Camera-type eye (tissue), 1 donor: ENCODE data around the gene CGB3. TPM values are rescaled to one million over a fixed set of nuclear protein-coding genes. Genes with fewer than 3 reads are reported as not detected.

Source experiments
- total RNA-seq: library from RNA; depleted of rRNA; stranded (reverse); fragments of >200 nt; gene quantifications from one replicate; pipeline ENCODE4 v1.2.3, GENCODE V29; 2014

Gene CGB3
- not detected for total RNA-seq

DNA sequence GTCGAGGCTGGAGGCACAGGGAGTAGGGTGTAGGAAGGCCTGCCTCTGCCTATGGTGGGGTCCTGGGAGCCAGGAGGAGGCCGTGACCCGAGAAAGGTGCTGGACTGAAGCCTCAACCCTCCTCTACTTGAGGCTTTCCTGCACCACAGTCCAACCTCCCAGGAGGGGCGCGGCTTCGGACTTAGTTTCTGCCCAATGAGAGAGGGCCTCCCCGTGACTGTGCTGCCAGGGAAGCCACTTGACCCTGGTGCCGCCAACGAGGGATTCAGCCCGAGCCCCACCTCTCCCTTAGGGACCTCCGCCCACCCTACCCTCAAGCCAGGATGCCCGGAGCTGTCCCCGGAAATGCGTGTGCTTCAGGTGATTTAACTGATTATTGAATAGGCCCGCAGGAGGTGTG, at the start of gene CGB3:
Gene CGB3 (minus strand): TSS at position 101 of the 400 bp plus-strand sequence. CDS start 362 bp downstream, outside the sequence.

GRCh38 chr19:49064768-49065611, 40.9 kb upstream of the CGB3 start, which contains the start of gene NTF4:
Gene NTF4, minus strand, starts transcription at chr19:49064818. Its CDS starts 2,821 bp downstream, at chr19:49061997.

GRCh38 chr19:49057636-49058234, 33.6 kb upstream of the CGB3 start, which contains the start of gene CGB7:
Gene CGB7, minus strand, starts transcription at chr19:49057749. Its CDS starts 2,374 bp downstream, at chr19:49055375.

DNA sequence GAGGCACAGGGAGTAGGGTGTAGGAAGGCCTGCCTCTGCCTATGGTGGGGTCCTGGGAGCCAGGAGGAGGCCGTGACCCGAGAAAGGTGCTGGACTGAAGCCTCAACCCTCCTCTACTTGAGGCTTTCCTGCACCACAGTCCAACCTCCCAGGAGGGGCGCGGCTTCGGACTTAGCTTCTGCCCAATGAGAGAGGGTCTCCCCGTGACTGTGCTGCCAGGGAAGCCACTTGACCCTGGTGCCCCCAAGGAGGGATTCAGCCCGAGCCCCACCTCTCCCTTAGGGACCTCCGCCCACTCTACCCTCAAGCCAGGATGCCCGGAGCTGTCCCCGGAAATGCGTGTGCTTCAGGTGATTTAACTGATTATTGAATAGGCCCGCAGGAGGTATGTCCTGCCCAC, 24.9 kb upstream of the CGB3 start, which contains the start of gene CGB8:
Gene CGB8 (minus strand): TSS at position 101 of the 400 bp plus-strand sequence. CDS start 372 bp downstream, outside the sequence.

GRCh38 chr19:49043548-49043947, 19.4 kb upstream of the CGB3 start, which contains the start of gene CGB5:
Gene CGB5, plus strand, starts transcription at chr19:49043848. Its CDS starts 362 bp downstream, at chr19:49044210.

GRCh38 chr19:49036815-49037214, 12.7 kb upstream of the CGB3 start, which contains the start of gene CGB1:
Gene CGB1, minus strand, starts transcription at chr19:49036895. Its CDS starts 184 bp downstream, at chr19:49036711.

GRCh38 chr19:49031642-49032301, 7.6 kb upstream of the CGB3 start, which contains the start of gene CGB2:
Gene CGB2, plus strand, starts transcription at chr19:49031890. Its CDS starts 206 bp downstream, at chr19:49032096.

DNA sequence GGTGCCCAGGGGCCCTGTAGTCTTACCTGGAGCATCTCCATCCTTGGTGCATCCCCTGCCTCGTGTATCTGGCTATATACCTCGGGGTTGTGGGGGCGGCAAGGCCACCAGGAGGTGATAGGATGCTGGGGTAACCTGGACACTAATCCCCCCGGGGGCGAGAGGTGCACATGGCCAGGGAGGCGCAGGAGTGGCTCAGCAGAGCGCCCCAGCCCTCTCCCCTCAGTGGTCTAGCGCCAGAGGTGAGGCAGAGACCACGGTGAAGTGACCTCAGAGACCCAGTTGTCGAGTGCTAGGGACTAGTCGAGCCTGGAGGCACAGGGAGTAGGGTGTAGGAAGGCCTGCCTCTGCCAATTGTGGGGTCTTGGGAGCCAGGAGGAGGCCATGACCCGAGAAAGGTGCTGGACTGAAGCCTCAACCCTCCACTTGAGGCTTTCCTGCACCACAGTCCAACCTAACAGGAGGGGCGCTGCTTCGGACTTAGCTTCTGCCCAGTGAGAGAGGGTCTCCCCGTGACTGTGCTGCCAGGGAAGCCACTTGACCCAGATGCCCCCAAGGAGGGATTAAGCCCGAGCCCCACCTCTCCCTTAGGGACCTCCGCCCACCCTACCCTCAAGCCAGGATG, 7.0 kb downstream of the CGB3 start, which contains the start of gene LHB:
Gene LHB (minus strand): TSS at position 51 of the 625 bp plus-strand sequence. CDS start 10 bp downstream, at position 41.

GRCh38 chr19:48993175-48994034, 30.7 kb downstream of the CGB3 start, which contains the start of the genes GYS1 and RUVBL2:
Gene GYS1, minus strand, starts transcription at chr19:48993309. Its CDS starts 197 bp downstream, at chr19:48993112.
Gene RUVBL2, plus strand, starts transcription at chr19:48993887. Its CDS starts 25 bp downstream, at chr19:48993912.

Other genes with a start within 250 kb of the CGB3 start
- 27.3 TPM for gene BCAT2, start 213.3 kb downstream of the CGB3 start, total RNA-seq
- gene HSD17B14, start 187.8 kb downstream of the CGB3 start, total RNA-seq = 13.8 TPM
- gene PLEKHA4, start 155.7 kb downstream of the CGB3 start, total RNA-seq = 10.8 TPM
- 42.4 TPM for gene PPP1R15A, start 151.9 kb downstream of the CGB3 start, total RNA-seq
- 0.22 TPM for gene TULP2, start 125.6 kb downstream of the CGB3 start, total RNA-seq
- gene NUCB1, start 124.0 kb downstream of the CGB3 start, total RNA-seq = 153 TPM
- not detected for gene DHDH, start 90.6 kb downstream of the CGB3 start, total RNA-seq
- gene BAX, start 69.5 kb downstream of the CGB3 start, total RNA-seq = 24.8 TPM
- 1,146 TPM for gene FTL, start 59.0 kb downstream of the CGB3 start, total RNA-seq
- 47.8 TPM for gene GYS1, start 31.0 kb downstream of the CGB3 start, total RNA-seq
- gene RUVBL2, start 30.4 kb downstream of the CGB3 start, total RNA-seq = 93.5 TPM
- not detected for gene LHB, start 7.2 kb downstream of the CGB3 start, total RNA-seq
- gene CGB2, start 7.6 kb upstream of the CGB3 start, total RNA-seq = not detected
- not detected for gene CGB1, start 12.6 kb upstream of the CGB3 start, total RNA-seq
- not detected for gene CGB5, start 19.5 kb upstream of the CGB3 start, total RNA-seq
- not detected for gene CGB8, start 24.8 kb upstream of the CGB3 start, total RNA-seq
- not detected for gene CGB7, start 33.4 kb upstream of the CGB3 start, total RNA-seq
- 0.93 TPM for gene NTF4, start 40.5 kb upstream of the CGB3 start, total RNA-seq
- gene KCNA7, start 48.4 kb upstream of the CGB3 start, total RNA-seq = 0.22 TPM
- 301 TPM for gene SNRNP70, start 61.1 kb upstream of the CGB3 start, total RNA-seq
- 12.2 TPM for gene LIN7B, start 90.0 kb upstream of the CGB3 start, total RNA-seq
- 2.0 TPM for gene C19orf73, start 94.8 kb upstream of the CGB3 start, total RNA-seq
- gene PPFIA3, start 95.2 kb upstream of the CGB3 start, total RNA-seq = 27.9 TPM
- gene HRC, start 131.1 kb upstream of the CGB3 start, total RNA-seq = 18.6 TPM
- gene TRPM4, start 133.5 kb upstream of the CGB3 start, total RNA-seq = 16.3 TPM